ENCODE results near the gene HEBP2. TPM values are rescaled to one million over a fixed set of nuclear protein-coding genes. Genes with fewer than 3 reads are reported as not detected.

HEBP2 gene
- total RNA-seq, 1 experiment from 2014 or later, result 51.6 TPM

DNA sequence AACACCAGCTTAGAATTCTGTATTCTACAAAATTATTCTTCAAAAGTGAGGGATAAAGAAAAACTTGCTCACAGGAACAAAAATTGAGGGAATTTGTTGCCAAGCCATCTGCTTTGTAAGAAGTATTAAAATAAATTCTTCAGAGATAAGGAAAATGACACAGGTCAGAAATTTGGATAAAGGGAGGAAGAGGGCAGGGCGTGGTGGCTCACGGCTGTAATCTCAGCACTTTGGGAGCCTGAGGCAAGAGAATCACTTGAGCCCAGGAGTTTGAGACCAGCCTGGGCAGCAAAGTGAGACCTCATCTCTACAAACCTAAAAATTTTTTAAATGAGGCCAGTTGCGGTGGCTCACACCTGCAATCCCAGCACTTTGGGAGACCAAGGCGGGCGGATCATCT is 14.5 kb upstream of the HEBP2 start:
- POLR2A ChIA-PET, result no interaction called here
- H3K9me2 ChIP-seq (ENCODE audit: insufficient read depth), result no peaks in the 10 kb centered on the region
- no peak overlapping the region for H2AFZ ChIP-seq (ENCODE audit: low read depth, low read length, poor library complexity, severe bottlenecking)
- H3K4me1 ChIP-seq (ENCODE audit: control insufficient read depth in 1 of 2, insufficient read depth in 2 of 2, low read length in 2 of 2), result no peaks in the 10 kb centered on the region
- BruUV-seq (replicated peaks), result no TSS peak
- no peaks in the 10 kb centered on the region for H4K20me1 ChIP-seq (ENCODE audit: insufficient read depth)
- no peak overlapping the region for H3K27ac ChIP-seq (ENCODE audit: low read depth, low read length)
- no peak overlapping the region for H3K4me3 ChIP-seq (replicated peaks in 1 of 2; ENCODE audit: low read depth in 1 of 2, low read length in 2 of 2)
- no peaks in the 10 kb centered on the region for H3K36me3 ChIP-seq (ENCODE audit: control insufficient read depth in 1 of 2, insufficient read depth in 2 of 2, low read length in 2 of 2)
- intact Hi-C loops (cut with micrococcal nuclease), result no loop called here
- no peaks in the 10 kb centered on the region for H3K79me2 ChIP-seq (ENCODE audit: insufficient read depth, low read length)
- no peaks in the 10 kb centered on the region for H3K27me3 ChIP-seq (ENCODE audit: insufficient read depth, low read length)
- ATAC-seq, result no peak
- RAD21 ChIA-PET (ENCODE audit: low non-redundant PET in 1 of 2, low total read pairs in 2 of 2, uncharacterized antibody in 2 of 2, unreplicated experiment in 2 of 2), result no interaction called here
- no peak overlapping the region for H3K4me2 ChIP-seq (ENCODE audit: low read length)
- DNase-seq (ENCODE audit: low read depth, low spot score), result no peak
- CTCF ChIA-PET, result interaction anchor here (1.3 kb wide), 1 partner anchor 15 kb away, joined by 3 read pairs; the partner anchor contains the start of gene HEBP2
- H3K9me3 ChIP-seq (ENCODE audit: control insufficient read depth in 1 of 2, insufficient read depth in 1 of 2, low read depth in 1 of 2, low read length in 2 of 2), result no peaks in the 10 kb centered on the region
- H3K9ac ChIP-seq (ENCODE audit: low read length), result no peak overlapping the region
- TF ChIP-seq RAD21 (IDR thresholded peaks at IDR 0.05; ENCODE audit: low read depth) (no peak), EZH2 (IDR thresholded peaks at IDR 0.05) (no peak), EGR1 (IDR thresholded peaks at IDR 0.05; ENCODE audit: low read depth) (no peak), SP1 (IDR thresholded peaks at IDR 0.05; ENCODE audit: low read depth) (no peak), POLR2A (IDR thresholded peaks at IDR 0.05; ENCODE audit: borderline replicate concordance, extremely low read depth, insufficient read depth, insufficient read length) (no peak), CBX3 (IDR thresholded peaks at IDR 0.05; ENCODE audit: low read depth) (no peak), CEBPB (IDR thresholded peaks at IDR 0.05; ENCODE audit: low read depth) (no peak), SRF (IDR thresholded peaks at IDR 0.05; ENCODE audit: low read depth) (no peak), YY1 (IDR thresholded peaks at IDR 0.05; ENCODE audit: extremely low read depth, insufficient replicate concordance, low read depth, low read length) (no peak), ELF1 (IDR thresholded peaks at IDR 0.05; ENCODE audit: borderline replicate concordance, low read depth) (no peak), SIN3A (IDR thresholded peaks at IDR 0.05; ENCODE audit: low read depth) (no peak), ZNF274 (IDR thresholded peaks at IDR 0.05; ENCODE audit: low read depth, low read length) (no peak), JUND (IDR thresholded peaks at IDR 0.05) (no peak)
- TF ChIP-seq, protein P1, sequence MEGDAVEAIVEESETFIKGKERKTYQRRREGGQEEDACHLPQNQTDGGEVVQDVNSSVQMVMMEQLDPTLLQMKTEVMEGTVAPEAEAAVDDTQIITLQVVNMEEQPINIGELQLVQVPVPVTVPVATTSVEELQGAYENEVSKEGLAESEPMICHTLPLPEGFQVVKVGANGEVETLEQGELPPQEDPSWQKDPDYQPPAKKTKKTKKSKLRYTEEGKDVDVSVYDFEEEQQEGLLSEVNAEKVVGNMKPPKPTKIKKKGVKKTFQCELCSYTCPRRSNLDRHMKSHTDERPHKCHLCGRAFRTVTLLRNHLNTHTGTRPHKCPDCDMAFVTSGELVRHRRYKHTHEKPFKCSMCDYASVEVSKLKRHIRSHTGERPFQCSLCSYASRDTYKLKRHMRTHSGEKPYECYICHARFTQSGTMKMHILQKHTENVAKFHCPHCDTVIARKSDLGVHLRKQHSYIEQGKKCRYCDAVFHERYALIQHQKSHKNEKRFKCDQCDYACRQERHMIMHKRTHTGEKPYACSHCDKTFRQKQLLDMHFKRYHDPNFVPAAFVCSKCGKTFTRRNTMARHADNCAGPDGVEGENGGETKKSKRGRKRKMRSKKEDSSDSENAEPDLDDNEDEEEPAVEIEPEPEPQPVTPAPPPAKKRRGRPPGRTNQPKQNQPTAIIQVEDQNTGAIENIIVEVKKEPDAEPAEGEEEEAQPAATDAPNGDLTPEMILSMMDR (IDR thresholded peaks at IDR 0.05 in 2 of 3, conservative IDR thresholded peaks at IDR 0.05 in 1 of 3; ENCODE audit: borderline replicate concordance in 1 of 3, insufficient read depth in 1 of 3, low read depth in 2 of 3, low read length in 2 of 3), result no peak
- TF ChIP-seq, protein P2, sequence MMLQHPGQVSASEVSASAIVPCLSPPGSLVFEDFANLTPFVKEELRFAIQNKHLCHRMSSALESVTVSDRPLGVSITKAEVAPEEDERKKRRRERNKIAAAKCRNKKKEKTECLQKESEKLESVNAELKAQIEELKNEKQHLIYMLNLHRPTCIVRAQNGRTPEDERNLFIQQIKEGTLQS (IDR thresholded peaks at IDR 0.05), result no peak
- TF ChIP-seq, protein P3, sequence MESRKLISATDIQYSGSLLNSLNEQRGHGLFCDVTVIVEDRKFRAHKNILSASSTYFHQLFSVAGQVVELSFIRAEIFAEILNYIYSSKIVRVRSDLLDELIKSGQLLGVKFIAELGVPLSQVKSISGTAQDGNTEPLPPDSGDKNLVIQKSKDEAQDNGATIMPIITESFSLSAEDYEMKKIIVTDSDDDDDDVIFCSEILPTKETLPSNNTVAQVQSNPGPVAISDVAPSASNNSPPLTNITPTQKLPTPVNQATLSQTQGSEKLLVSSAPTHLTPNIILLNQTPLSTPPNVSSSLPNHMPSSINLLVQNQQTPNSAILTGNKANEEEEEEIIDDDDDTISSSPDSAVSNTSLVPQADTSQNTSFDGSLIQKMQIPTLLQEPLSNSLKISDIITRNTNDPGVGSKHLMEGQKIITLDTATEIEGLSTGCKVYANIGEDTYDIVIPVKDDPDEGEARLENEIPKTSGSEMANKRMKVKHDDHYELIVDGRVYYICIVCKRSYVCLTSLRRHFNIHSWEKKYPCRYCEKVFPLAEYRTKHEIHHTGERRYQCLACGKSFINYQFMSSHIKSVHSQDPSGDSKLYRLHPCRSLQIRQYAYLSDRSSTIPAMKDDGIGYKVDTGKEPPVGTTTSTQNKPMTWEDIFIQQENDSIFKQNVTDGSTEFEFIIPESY (IDR thresholded peaks at IDR 0.05; ENCODE audit: extremely low read depth, insufficient replicate concordance, low read length), result no peak
- TF ChIP-seq, protein P4, sequence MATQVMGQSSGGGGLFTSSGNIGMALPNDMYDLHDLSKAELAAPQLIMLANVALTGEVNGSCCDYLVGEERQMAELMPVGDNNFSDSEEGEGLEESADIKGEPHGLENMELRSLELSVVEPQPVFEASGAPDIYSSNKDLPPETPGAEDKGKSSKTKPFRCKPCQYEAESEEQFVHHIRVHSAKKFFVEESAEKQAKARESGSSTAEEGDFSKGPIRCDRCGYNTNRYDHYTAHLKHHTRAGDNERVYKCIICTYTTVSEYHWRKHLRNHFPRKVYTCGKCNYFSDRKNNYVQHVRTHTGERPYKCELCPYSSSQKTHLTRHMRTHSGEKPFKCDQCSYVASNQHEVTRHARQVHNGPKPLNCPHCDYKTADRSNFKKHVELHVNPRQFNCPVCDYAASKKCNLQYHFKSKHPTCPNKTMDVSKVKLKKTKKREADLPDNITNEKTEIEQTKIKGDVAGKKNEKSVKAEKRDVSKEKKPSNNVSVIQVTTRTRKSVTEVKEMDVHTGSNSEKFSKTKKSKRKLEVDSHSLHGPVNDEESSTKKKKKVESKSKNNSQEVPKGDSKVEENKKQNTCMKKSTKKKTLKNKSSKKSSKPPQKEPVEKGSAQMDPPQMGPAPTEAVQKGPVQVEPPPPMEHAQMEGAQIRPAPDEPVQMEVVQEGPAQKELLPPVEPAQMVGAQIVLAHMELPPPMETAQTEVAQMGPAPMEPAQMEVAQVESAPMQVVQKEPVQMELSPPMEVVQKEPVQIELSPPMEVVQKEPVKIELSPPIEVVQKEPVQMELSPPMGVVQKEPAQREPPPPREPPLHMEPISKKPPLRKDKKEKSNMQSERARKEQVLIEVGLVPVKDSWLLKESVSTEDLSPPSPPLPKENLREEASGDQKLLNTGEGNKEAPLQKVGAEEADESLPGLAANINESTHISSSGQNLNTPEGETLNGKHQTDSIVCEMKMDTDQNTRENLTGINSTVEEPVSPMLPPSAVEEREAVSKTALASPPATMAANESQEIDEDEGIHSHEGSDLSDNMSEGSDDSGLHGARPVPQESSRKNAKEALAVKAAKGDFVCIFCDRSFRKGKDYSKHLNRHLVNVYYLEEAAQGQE (IDR thresholded peaks at IDR 0.05; ENCODE audit: low read depth), result no peak
